Activated CD8-positive, alpha-beta memory T cell treated with anti-CD3 and anti-CD28 coated beads, Interleukin-2, amount 10 ng/mL, durations not matched to agents 7 days and 5 days (primary cell): ENCODE results near the gene RPL32. TPM values are rescaled to one million over a fixed set of nuclear protein-coding genes. Genes with fewer than 3 reads are reported as not detected.
"Not testable (repeated sequence)": the region's sequence is repeated elsewhere in the genome, so short reads cannot be mapped to it uniquely, and the experiment has no call there.

ENCODE experiments used
- ATAC-seq: fragments of 150-1000 bp; cut with Tn5 transposase; one replicate; pipeline ENCODE4 v1.10.0; 2021; ENCODE audit warnings: moderate library complexity
- CTCF ChIA-PET: fragments of 350-600 bp; sonication (Branson Sonifier 250); formaldehyde crosslinking; loops from one replicate; lab custom pipeline; 2021; ENCODE audit warnings: antibody characterized with exemption; lab: Charles Lee
- DNase-seq: peaks from one replicate; pipeline ENCODE4 v3.0.0-alpha.2; 2020
- H3K27ac Mint-ChIP-seq: one replicate; pipeline ENCODE4 v1.8.0; 2021; ENCODE audit warnings: mild to moderate bottlenecking, mixed read lengths
- H3K27me3 Mint-ChIP-seq: one replicate; pipeline ENCODE4 v1.8.0; 2021; ENCODE audit warnings: mixed read lengths
- H3K36me3 Mint-ChIP-seq: one replicate; pipeline ENCODE4 v1.8.0; 2021; ENCODE audit warnings: mild to moderate bottlenecking, mixed read lengths
- H3K4me1 Mint-ChIP-seq: one replicate; pipeline ENCODE4 v1.8.0; 2021; ENCODE audit warnings: mixed read lengths
- H3K4me3 Mint-ChIP-seq: one replicate; pipeline ENCODE4 v1.8.0; 2021; ENCODE audit warnings: mild to moderate bottlenecking, moderate library complexity, mixed read lengths
- H3K9me3 Mint-ChIP-seq: one replicate; pipeline ENCODE4 v1.8.0; 2022; ENCODE audit warnings: low read depth, mixed read lengths
- total RNA-seq, 2 experiments: library from RNA; stranded (reverse); gene quantifications; one replicate each; pipeline ENCODE4 v1.2.3, GENCODE V29; 2021

The RPL32 gene
- total RNA-seq = 1,000 to 10,000 TPM; 1,759 to 1,893 TPM

- H3K36me3 Mint-ChIP-seq = peaks cover 45% of the 10 kb centered on the region
- peaks cover 48% of the 10 kb centered on the region for H3K4me1 Mint-ChIP-seq
- H3K27me3 Mint-ChIP-seq = no peaks in the 10 kb centered on the region
- ATAC-seq (peak; percentile 91), DNase-seq (peak; percentile 91)
- CTCF ChIA-PET = interaction anchor here (0.6 to 2.5 kb wide), 20 partner anchors 10 to 362 kb away, joined by 3 to 21 read pairs (median 4); partner anchors contain the start of gene CAND2
- no peaks in the 10 kb centered on the region for H3K9me3 Mint-ChIP-seq
- H3K27ac Mint-ChIP-seq = peak within 1 kb of the TSS; percentile 98
- peak within 1 kb of the TSS; percentile 98 for H3K4me3 Mint-ChIP-seq
Measured at GRCh38 chr3:12841149-12841969, at the start of gene RPL32. Gene RPL32 (minus strand): TSS chr3:12841565. CDS start chr3:12840237, 1,328 bp downstream.

DNA sequence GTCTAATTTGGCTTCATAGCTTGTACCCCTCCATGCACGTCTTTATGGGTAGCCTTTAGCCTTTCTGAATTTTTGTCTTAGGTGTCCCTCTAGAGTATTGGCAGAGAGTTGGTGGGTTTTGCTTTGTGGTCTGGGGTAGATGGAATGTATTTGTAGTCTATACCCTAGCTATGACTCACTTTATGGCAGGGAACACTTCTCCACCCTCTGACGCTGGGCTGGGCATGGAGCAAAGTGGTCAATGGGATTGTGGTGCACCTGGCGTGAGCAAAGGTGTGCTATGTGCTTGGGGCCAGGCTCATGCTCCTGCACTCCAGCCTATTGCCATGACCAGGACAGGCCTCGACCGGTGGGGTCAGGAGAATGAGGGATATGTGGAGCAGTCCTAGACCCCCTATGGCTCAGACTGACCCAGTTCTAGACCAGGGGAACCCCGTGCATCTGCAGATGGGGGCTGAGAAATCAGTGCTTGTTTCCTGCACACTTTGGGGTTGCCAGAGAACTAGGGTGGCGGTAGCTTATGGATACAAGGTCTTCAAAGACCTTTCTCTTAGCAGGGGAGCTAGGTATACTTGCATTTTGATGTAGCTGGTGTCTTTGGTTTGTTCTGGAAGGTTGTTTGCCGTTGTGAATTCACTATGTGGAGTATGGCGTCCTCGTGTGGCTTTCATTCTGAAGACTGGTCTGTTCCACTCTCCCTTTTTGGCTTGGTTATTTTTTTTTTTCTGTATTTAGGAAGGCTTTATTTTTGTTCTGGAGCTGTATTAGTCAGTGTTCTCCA is 49.4 kb upstream of the RPL32 start:
- DNase-seq (no peak), ATAC-seq (no peak)
- Mint-ChIP-seq H3K27me3 (peaks cover 59% of the 10 kb centered on the region), H3K27ac (no peak overlapping the region), H3K4me3 (no peak overlapping the region), H3K36me3 (no peaks in the 10 kb centered on the region), H3K4me1 (peaks cover 16% of the 10 kb centered on the region), H3K9me3 (no peaks in the 10 kb centered on the region)
- CTCF ChIA-PET = interaction anchor here (0.8 to 9.7 kb wide), 13 partner anchors 12 to 184 kb away, joined by 3 to 88 read pairs (median 6); partner anchors contain the start of genes RPL32 and TMEM40

GRCh38 chr3:12886736-12887135 is 45.4 kb upstream of the RPL32 start:
- H3K4me3 Mint-ChIP-seq = no peak overlapping the region
- no peaks in the 10 kb centered on the region for H3K36me3 Mint-ChIP-seq
- no peak for ATAC-seq
- peaks cover 74% of the 10 kb centered on the region for H3K27me3 Mint-ChIP-seq
- H3K27ac Mint-ChIP-seq = no peak overlapping the region
- CTCF ChIA-PET = interaction anchor here (0.7 to 9.7 kb wide), 8 partner anchors 10 to 1790 kb away, joined by 3 to 88 read pairs (median 4); no protein-coding TSS in a partner anchor
- H3K9me3 Mint-ChIP-seq = no peaks in the 10 kb centered on the region
- no peak for DNase-seq
- H3K4me1 Mint-ChIP-seq = peaks cover 13% of the 10 kb centered on the region

DNA sequence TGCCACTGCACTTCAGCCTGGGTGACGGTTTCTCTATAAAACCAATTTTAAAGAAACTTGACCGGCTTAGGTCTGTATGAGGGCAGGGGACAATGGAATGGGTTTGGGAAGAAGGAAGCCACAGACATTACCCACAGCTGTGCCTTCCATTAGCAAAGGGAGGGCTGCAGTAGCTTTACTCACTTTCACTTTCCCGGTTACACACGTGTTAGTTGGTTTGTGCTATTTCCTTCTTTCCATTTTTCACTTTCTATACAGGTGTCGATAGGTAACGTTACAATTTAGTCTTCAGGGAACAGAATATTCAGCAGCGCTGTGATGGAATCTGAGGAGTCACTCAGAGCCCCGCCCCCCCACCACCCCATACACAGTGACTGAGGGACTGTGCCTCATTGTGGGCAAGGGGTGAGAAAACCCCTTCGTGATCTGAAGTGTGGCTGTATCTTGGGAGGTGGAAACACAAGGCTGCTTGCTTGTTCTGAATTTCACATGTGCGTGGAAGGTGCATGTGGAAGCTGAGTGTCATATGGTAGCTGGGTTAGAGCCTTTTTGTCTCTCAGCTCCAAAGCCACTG is 44.8 kb upstream of the RPL32 start:
- CTCF ChIA-PET = interaction anchor here (0.7 to 9.7 kb wide), 5 partner anchors 9 to 1790 kb away, joined by 3 to 88 read pairs (median 4); no protein-coding TSS in a partner anchor
- Mint-ChIP-seq H3K4me3 (no peak overlapping the region), H3K36me3 (no peaks in the 10 kb centered on the region), H3K9me3 (no peaks in the 10 kb centered on the region), H3K4me1 (peaks cover 12% of the 10 kb centered on the region), H3K27ac (no peak overlapping the region), H3K27me3 (peaks cover 72% of the 10 kb centered on the region)
- DNase-seq (no peak), ATAC-seq (peak; percentile 36)

GRCh38 chr3:12885583-12885930 is 44.2 kb upstream of the RPL32 start:
- no peak for DNase-seq
- Mint-ChIP-seq H3K4me1 (peaks cover 12% of the 10 kb centered on the region), H3K36me3 (no peaks in the 10 kb centered on the region), H3K27me3 (peaks cover 69% of the 10 kb centered on the region), H3K9me3 (no peaks in the 10 kb centered on the region), H3K27ac (no peak overlapping the region), H3K4me3 (no peak overlapping the region)
- CTCF ChIA-PET = interaction anchor here (1.0 to 9.7 kb wide), 3 partner anchors 8 to 75 kb away, joined by 3 to 88 read pairs (median 13); no protein-coding TSS in a partner anchor
- no peak for ATAC-seq

DNA sequence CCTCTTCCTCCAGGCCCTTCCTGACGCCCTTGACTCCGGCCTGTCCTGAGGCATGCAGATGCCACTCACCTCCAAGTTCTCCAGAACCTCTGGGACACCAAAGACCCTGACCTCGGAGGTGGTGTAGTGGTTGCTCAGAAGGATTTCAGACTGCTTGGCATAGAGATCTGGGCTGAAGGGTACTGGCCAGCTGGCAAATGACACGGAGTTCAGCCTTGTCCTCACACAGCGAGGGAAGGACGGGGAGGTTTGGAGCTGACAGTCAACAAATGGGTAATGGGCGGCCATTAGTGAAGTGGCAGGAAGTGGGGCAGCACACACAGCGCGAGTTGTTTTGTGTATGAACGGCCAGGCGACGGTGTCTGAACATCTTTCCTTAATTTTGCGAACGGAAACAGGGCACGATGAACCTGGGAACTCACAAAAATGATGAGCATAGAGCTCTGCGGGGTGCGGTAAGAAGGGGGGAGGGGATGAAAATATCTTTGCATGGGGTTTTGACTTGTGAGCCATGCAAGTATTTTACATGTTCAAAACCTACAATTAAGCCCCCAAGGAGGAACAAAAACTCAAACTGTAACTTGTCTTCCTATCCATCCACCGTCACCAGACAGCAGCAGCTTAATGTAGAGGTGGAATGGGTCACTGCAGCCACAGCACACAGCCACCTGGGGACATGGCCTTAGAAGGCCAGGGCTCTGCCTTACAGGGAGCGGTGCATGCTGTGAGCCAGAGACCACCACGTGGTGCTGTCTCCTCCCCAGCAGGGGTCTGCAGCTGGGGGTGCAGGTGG is 43.6 kb upstream of the RPL32 start:
- Mint-ChIP-seq H3K27ac (no peak overlapping the region), H3K36me3 (no peaks in the 10 kb centered on the region), H3K4me1 (peaks cover 12% of the 10 kb centered on the region), H3K4me3 (no peak overlapping the region), H3K27me3 (peaks cover 65% of the 10 kb centered on the region), H3K9me3 (no peaks in the 10 kb centered on the region)
- ATAC-seq (no peak), DNase-seq (no peak)
- CTCF ChIA-PET = interaction anchor here (3.7 to 9.7 kb wide), 2 partner anchors 8 to 16 kb away, joined by 13 to 88 read pairs; no protein-coding TSS in a partner anchor

GRCh38 chr3:12884186-12884680 is 42.9 kb upstream of the RPL32 start:
- Mint-ChIP-seq H3K9me3 (no peaks in the 10 kb centered on the region), H3K36me3 (no peaks in the 10 kb centered on the region), H3K4me3 (no peak overlapping the region), H3K27ac (no peak overlapping the region), H3K4me1 (peaks cover 10% of the 10 kb centered on the region), H3K27me3 (peaks cover 58% of the 10 kb centered on the region)
- ATAC-seq (no peak), DNase-seq (no peak)
- CTCF ChIA-PET = interaction anchor here (1.5 to 2.1 kb wide), 2 partner anchors 8 to 16 kb away, joined by 6 read pairs; no protein-coding TSS in a partner anchor

GRCh38 chr3:12882336-12883310 is 41.3 kb upstream of the RPL32 start:
- ATAC-seq (no peak), DNase-seq (no peak)
- H3K27me3 Mint-ChIP-seq = peaks cover 48% of the 10 kb centered on the region
- CTCF ChIA-PET = interaction anchor here (1.5 to 2.1 kb wide), 2 partner anchors 10 to 15 kb away, joined by 6 read pairs; no protein-coding TSS in a partner anchor
- H3K4me1 Mint-ChIP-seq = peaks cover 9% of the 10 kb centered on the region
- no peaks in the 10 kb centered on the region for H3K9me3 Mint-ChIP-seq
- H3K36me3 Mint-ChIP-seq = no peaks in the 10 kb centered on the region
- H3K27ac Mint-ChIP-seq = no peak overlapping the region
- H3K4me3 Mint-ChIP-seq = no peak overlapping the region

DNA sequence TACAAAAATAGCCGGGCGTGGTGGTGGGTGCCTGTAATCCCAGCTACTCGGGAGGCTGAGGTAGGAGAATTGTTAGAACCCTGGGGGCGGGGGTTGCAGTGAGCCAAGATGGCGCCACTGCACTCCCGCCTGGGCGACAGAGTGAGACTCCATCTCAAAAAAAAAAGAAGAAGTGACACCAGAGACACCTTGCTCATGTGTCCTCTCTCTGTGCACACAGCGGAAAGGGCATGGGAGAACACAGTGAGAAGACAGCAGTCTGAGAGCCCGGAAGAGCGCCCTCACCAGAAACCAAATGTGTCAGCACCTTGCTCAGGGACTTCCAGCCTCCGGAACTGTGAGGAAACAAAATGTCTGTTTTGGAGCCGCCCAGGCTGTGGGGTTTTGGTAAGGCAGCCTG is 40.5 kb upstream of the RPL32 start:
- H3K27me3 Mint-ChIP-seq = peaks cover 40% of the 10 kb centered on the region
- H3K4me3 Mint-ChIP-seq, H3K4me1 Mint-ChIP-seq, H3K36me3 Mint-ChIP-seq, CTCF ChIA-PET, H3K9me3 Mint-ChIP-seq, H3K27ac Mint-ChIP-seq, ATAC-seq, DNase-seq: not testable (repeated sequence)

GRCh38 chr3:12879191-12879815 is 37.9 kb upstream of the RPL32 start:
- Mint-ChIP-seq H3K27ac (no peak overlapping the region), H3K27me3 (peaks cover 31% of the 10 kb centered on the region)
- CTCF ChIA-PET = interaction anchor here (1.6 to 3.9 kb wide), 5 partner anchors 8 to 110 kb away, joined by 3 to 13 read pairs (median 8); partner anchors contain the start of gene RPL32

DNA sequence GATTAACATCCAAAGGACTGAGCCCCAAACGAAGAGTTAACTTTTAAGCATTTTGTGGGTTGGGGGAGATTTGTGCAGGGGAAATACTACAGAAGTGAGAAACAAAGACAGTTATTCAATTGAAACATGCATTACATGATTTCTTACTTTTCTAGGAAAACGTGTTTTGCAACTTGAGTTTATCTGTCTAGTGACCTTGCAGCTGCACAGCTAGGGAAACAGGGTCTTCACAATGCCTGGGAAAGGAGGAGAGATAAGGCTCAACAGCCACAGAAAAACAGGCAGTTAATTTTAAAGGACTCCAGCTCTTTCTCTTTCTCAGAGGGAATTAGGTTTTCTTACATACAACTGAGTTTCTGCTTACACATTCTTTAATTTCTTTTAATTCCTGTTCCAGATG is 37.4 kb upstream of the RPL32 start:
- H3K4me3 Mint-ChIP-seq, DNase-seq, H3K27ac Mint-ChIP-seq, ATAC-seq, H3K4me1 Mint-ChIP-seq, H3K9me3 Mint-ChIP-seq, H3K36me3 Mint-ChIP-seq: not testable (repeated sequence)
- CTCF ChIA-PET = interaction anchor here (1.6 to 3.9 kb wide), 4 partner anchors 8 to 37 kb away, joined by 4 to 13 read pairs (median 10); partner anchors contain the start of gene RPL32
- H3K27me3 Mint-ChIP-seq = peaks cover 31% of the 10 kb centered on the region

More at GRCh38 chr3:12879191-12879815, 37.9 kb upstream of the RPL32 start:
- ATAC-seq (no peak), DNase-seq (no peak)
- Mint-ChIP-seq H3K9me3 (no peaks in the 10 kb centered on the region), H3K4me1 (no peaks in the 10 kb centered on the region), H3K36me3 (no peaks in the 10 kb centered on the region), H3K4me3 (no peak overlapping the region)
